ENCODE measurements around the gene PPM1L. TPM values are rescaled to one million over a fixed set of nuclear protein-coding genes. Genes with fewer than 3 reads are reported as not detected.
"Not testable (repeated sequence)": the region's sequence is repeated elsewhere in the genome, so short reads cannot be mapped to it uniquely, and the experiment has no call there.

PPM1L gene
- total RNA-seq, 1 donor from 2014 or later: 56.4 TPM

- intact Hi-C loops (cut with micrococcal nuclease): no loop called here
- no peak for ATAC-seq
- no peak for DNase-seq
Measured at GRCh38 chr3:160950954-160951353, 194.9 kb downstream of the PPM1L start.

GRCh38 chr3:160951642-160952487 is 195.8 kb downstream of the PPM1L start:
- DNase-seq (no peak), ATAC-seq (peak; percentile 57)
- intact Hi-C loops (cut with micrococcal nuclease): no loop called here

GRCh38 chr3:160953686-160954085 is 197.7 kb downstream of the PPM1L start:
- DNase-seq (no peak), ATAC-seq (no peak)
- intact Hi-C loops (cut with micrococcal nuclease): no loop called here

GRCh38 chr3:160956785-160957184 is 200.8 kb downstream of the PPM1L start:
- intact Hi-C loops (cut with micrococcal nuclease): no loop called here
- ATAC-seq (no peak), DNase-seq (no peak)

GRCh38 chr3:160960568-160960967 is 204.5 kb downstream of the PPM1L start:
- no peak for ATAC-seq
- no peak for DNase-seq
- intact Hi-C loops (cut with micrococcal nuclease): no loop called here

- intact Hi-C loops (cut with micrococcal nuclease): no loop called here
Measured at GRCh38 chr3:160963949-160964348, 207.9 kb downstream of the PPM1L start.

GRCh38 chr3:160968761-160969160 is 212.7 kb downstream of the PPM1L start:
- intact Hi-C loops (cut with micrococcal nuclease): no loop called here

More at GRCh38 chr3:160963949-160964348, 207.9 kb downstream of the PPM1L start:
- DNase-seq (no peak), ATAC-seq (no peak)

GRCh38 chr3:160973067-160973809 is 217.2 kb downstream of the PPM1L start:
- intact Hi-C loops (cut with micrococcal nuclease): no loop called here
- ATAC-seq (no peak), DNase-seq (no peak)

More at GRCh38 chr3:160968761-160969160, 212.7 kb downstream of the PPM1L start:
- DNase-seq (no peak), ATAC-seq (peak; percentile 27)

GRCh38 chr3:160977773-160978172 is 221.7 kb downstream of the PPM1L start:
- DNase-seq (no peak), ATAC-seq (no peak)
- intact Hi-C loops (cut with micrococcal nuclease): no loop called here

GRCh38 chr3:160980740-160981139 is 224.7 kb downstream of the PPM1L start:
- no peak for DNase-seq
- intact Hi-C loops (cut with micrococcal nuclease): no loop called here
- no peak for ATAC-seq

- DNase-seq (no peak), ATAC-seq (peak; percentile 58)
- intact Hi-C loops (cut with micrococcal nuclease): no loop called here
Measured at GRCh38 chr3:160981217-160981938, 225.3 kb downstream of the PPM1L start.

GRCh38 chr3:160982491-160982890 is 226.5 kb downstream of the PPM1L start:
- intact Hi-C loops (cut with micrococcal nuclease): no loop called here
- DNase-seq: no peak
- ATAC-seq: no peak

GRCh38 chr3:160983900-160984299 is 227.9 kb downstream of the PPM1L start:
- ATAC-seq; DNase-seq; intact Hi-C loops (cut with micrococcal nuclease): not testable (repeated sequence)

- DNase-seq: no peak
- ATAC-seq: no peak
- intact Hi-C loops (cut with micrococcal nuclease): no loop called here
Measured at GRCh38 chr3:160986069-160986468, 230.0 kb downstream of the PPM1L start.

- intact Hi-C loops (cut with micrococcal nuclease): no loop called here
- no peak for DNase-seq
- ATAC-seq: no peak
Measured at GRCh38 chr3:160987982-160988964, 232.2 kb downstream of the PPM1L start.

GRCh38 chr3:160990446-160990845 is 234.4 kb downstream of the PPM1L start:
- no peak for ATAC-seq
- DNase-seq: no peak
- intact Hi-C loops (cut with micrococcal nuclease): no loop called here

- intact Hi-C loops (cut with micrococcal nuclease): no loop called here
- no peak for DNase-seq
- ATAC-seq: no peak
Measured at GRCh38 chr3:160992712-160993111, 236.7 kb downstream of the PPM1L start.

- intact Hi-C loops (cut with micrococcal nuclease): no loop called here
- no peak for ATAC-seq
- DNase-seq: no peak
Measured at GRCh38 chr3:160996811-160997210, 240.8 kb downstream of the PPM1L start.

- no peak for DNase-seq
- intact Hi-C loops (cut with micrococcal nuclease): no loop called here
- no peak for ATAC-seq
Measured at GRCh38 chr3:160998581-160998980, 242.6 kb downstream of the PPM1L start.

Data from left ventricle myocardium superior (tissue), 1 donor.